Brain microvascular endothelial cell (primary cell): ENCODE results near the gene RAPGEF1.

Experiments used
- DNase-seq: peaks from one replicate; pipeline ENCODE4 v3.0.0-alpha.2; 2020
- H3K27ac ChIP-seq: fragments of 250-450 bp; sonication (Bioruptor Pico); 2 replicates; pipeline ENCODE4 v1.5.1; 2020; ENCODE audit warnings: mild to moderate bottlenecking, moderate library complexity
- H3K27me3 ChIP-seq: fragments of 250-450 bp; sonication (Bioruptor Pico); replicated peaks from 2 replicates; pipeline ENCODE4 v1.5.1; 2020; ENCODE audit warnings: mild to moderate bottlenecking
- H3K36me3 ChIP-seq: fragments of 250-450 bp; sonication (Bioruptor Pico); replicated peaks from 2 replicates; pipeline ENCODE4 v1.5.1; 2020; ENCODE audit warnings: mild to moderate bottlenecking
- H3K4me3 ChIP-seq: 2 replicates; pipeline ENCODE4 v1.5.1; 2011; ENCODE audit warnings: low read depth, mild to moderate bottlenecking, control low read depth, low read length, moderate library complexity
- CTCF ChIP-seq: IDR thresholded peaks from 2 replicates; pipeline ENCODE4 v1.5.1; 2011; ENCODE audit warnings: low read depth, mild to moderate bottlenecking, moderate library complexity, low read length, control low read depth, inconsistent platforms; ENCODE audit errors: missing control alignments
- in situ Hi-C: cut with HindIII; loops from 2 replicates; pipeline ENCODE4 v1.10.0; 2017; ENCODE audit warnings: low sequenced_read_pairs, low pct_ligation_motif_present

RAPGEF1 gene

GRCh38 chr9:131593936-131594665, 145.8 kb downstream of the RAPGEF1 start:
- no peaks in the 10 kb centered on the region for H3K27me3 ChIP-seq
- H3K4me3 ChIP-seq: no peak overlapping the region
- DNase-seq: no peak
- in situ Hi-C loops: no loop called here
- peaks cover 10% of the 10 kb centered on the region for H3K36me3 ChIP-seq
- TF ChIP-seq CTCF: no peak
- H3K27ac ChIP-seq: no peak overlapping the region

GRCh38 chr9:131593091-131593820, 146.6 kb downstream of the RAPGEF1 start:
- peaks cover 9% of the 10 kb centered on the region for H3K36me3 ChIP-seq
- no peak for TF ChIP-seq CTCF
- no peak overlapping the region for H3K4me3 ChIP-seq
- in situ Hi-C loops: no loop called here
- H3K27me3 ChIP-seq: no peaks in the 10 kb centered on the region
- no peak for DNase-seq
- no peak overlapping the region for H3K27ac ChIP-seq

- DNase-seq: no peak
- Histone ChIP-seq H3K4me3 (no peak overlapping the region), H3K27me3 (no peaks in the 10 kb centered on the region), H3K36me3 (no peaks in the 10 kb centered on the region), H3K27ac (no peak overlapping the region)
- in situ Hi-C loops: no loop called here
- no peak for TF ChIP-seq CTCF
These were observed 148.0 kb downstream of the RAPGEF1 start for GRCh38 chr9:131591845-131592208.

GRCh38 chr9:131590907-131591844, 148.7 kb downstream of the RAPGEF1 start:
- Histone ChIP-seq H3K27ac (no peak overlapping the region), H3K36me3 (no peaks in the 10 kb centered on the region)
- peak; percentile 90 for TF ChIP-seq CTCF

GRCh38 chr9:131590449-131590848, 149.4 kb downstream of the RAPGEF1 start:
- H3K27ac ChIP-seq: no peak overlapping the region
- no peak overlapping the region for H3K4me3 ChIP-seq
- TF ChIP-seq CTCF: no peak
- no peaks in the 10 kb centered on the region for H3K36me3 ChIP-seq
- in situ Hi-C loops: no loop called here
- H3K27me3 ChIP-seq: no peaks in the 10 kb centered on the region
- DNase-seq: no peak

More at GRCh38 chr9:131590907-131591844, 148.7 kb downstream of the RAPGEF1 start:
- in situ Hi-C loops: no loop called here
- Histone ChIP-seq H3K4me3 (no peak overlapping the region), H3K27me3 (no peaks in the 10 kb centered on the region)
- DNase-seq: peak; percentile 61
